HG03135 (cell line): Measurements from ENCODE around the gene RAB1B.
"Not testable (repeated sequence)": the region's sequence is repeated elsewhere in the genome, so short reads cannot be mapped to it uniquely, and the experiment has no call there.

Experiments
- ATAC-seq: cut with Tn5 transposase; IDR thresholded peaks from one replicate; pipeline ENCODE4 v1.9.1; 2021; ENCODE audit warnings: mild to moderate bottlenecking, moderate library complexity; ENCODE audit not compliant: unreplicated experiment

The RAB1B gene

DNA sequence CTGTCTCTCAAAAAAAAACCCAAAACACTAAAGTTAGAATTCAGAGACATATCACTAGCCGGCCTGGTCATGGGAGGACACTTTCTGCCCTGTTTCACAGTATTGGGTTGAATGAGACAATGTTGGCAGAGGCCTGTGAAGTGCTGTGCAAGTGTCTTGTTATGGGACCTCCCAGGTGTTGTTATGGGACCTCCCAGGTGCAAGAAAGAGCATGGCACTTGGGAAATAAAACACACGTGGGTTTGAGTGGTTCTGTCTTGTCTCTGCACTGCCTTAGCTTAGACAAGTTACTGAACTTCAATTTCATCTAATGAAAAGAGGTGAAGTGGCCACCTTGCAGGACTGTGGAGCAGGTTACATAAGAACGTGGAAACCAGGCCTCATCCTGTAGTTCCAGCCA is 28.9 kb upstream of the RAB1B start:
- no peak for ATAC-seq

DNA sequence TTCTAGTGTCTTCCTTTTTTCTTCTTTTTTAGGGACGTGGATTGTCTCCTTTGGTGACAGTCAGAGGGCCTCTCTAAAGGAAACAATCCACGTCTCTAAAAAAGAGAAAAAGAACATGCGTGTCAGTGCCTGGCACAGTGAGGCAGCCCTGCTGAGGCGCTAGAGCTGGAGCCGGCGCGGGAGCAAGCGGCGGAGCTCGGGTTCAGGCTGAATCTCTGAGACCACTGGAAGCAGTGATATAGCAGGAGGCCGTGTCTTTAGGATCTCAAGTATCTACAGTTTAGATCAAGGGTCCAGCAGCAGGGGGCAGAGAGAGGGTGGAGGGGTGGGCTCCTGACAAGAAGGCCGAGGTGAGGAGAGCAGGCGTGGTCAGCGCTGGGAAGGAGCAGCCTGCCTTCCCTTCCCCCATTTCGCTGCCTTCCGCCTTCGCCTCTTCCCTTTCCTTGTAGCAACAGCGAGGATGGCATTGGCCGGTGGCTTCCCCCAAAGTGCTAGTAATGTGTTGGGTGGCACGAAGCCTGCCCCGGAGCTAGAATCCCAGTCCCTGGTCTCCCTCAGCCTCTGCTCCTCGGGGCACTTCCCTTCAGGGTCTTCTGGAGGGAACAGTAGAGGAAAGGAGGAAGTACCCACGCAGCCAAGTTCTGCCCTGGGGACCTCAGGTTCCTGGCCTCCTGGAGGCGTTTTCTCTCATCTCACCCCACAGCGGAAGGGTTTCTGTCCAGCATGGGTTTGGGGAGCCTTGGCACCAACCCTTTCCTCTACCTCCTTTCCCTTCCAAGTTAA is 28.2 kb upstream of the RAB1B start:
- ATAC-seq, result no peak

DNA sequence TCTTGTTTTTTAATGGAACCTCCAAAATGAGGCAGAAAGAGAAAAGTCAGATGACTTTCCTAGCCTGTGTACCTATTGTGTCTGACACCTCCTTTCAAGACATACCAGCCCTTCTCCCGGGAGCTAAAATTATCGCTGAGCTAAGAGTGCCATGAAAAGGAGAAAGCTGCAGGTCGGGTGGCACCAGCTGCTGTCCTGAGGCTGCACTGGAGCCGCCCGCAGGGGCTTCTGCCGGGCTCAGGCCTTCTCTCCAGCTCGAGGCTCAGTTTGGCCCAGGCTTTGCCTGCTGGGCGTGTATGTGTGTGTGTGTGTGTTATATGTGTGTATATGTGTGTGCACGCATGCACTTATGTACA is 27.7 kb upstream of the RAB1B start:
- ATAC-seq, result no peak

DNA sequence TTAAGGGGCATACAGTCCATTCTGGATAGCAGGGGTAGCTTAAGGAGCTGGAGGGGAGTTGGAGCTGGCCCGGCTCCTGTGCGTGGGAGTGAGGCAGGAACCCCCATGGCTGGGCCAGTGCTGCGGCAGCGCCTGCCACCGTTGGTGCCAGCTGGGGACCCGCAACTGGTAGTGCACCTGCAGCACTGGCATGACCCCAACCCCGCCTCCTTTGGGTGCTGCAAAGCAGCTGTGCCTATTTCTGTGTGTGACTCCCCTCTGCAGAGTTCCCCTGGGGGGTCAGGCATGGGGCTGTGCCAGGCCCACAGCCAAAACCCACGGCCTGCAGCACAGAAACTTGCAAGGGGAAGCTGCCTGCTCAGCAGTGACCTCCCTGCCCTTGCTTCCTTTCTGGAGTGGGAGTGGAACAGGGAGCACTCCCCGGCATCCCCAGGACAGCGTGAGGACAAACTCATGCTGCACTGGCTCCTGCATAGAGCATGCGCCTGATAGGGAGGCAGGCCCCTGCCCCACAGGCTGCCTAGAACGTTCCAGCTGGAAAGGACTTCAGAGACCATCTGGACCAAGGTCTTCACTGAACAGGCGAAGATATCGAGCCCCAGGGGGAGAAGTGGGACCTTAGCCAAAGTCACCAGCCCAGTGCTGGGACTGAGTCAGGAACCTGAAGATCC is 26.2 kb upstream of the RAB1B start:
- no peak for ATAC-seq

DNA sequence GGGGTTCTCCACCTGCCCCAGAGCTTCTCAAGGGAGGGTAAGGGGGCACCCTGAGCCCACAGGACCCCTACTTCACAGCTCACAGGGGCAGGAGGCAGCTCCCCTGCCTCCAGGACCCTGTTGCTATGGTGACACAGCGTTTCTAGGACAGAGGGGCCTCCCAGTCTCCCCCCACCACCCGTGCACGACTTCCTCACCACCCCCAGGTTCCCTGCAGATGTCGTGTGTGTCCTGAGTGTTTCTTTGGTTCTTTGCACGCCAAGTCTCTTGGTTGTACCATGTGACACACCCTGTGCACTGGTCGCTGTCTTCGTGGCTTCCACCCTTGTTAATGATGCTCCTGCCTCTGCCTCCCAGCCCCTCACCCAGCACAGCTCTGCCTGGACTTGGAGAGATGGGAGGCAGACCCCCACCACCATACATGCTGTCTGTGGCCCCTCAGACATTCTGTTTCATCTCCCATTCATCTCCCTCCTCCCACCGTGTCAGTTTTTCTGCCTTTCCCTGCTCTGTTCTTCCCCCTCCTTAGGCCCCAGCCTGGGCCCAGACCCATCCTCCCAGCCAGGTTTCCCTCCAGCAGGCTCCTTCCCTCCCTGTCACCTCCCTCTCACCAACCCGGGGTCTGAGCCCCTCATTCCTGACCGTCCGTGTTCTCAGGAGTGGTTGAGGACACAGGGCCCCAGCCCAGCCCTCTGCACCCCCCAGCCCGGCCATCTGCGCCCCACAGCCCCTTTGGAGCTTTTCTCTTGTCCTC is 24.5 kb upstream of the RAB1B start:
- no peak for ATAC-seq

DNA sequence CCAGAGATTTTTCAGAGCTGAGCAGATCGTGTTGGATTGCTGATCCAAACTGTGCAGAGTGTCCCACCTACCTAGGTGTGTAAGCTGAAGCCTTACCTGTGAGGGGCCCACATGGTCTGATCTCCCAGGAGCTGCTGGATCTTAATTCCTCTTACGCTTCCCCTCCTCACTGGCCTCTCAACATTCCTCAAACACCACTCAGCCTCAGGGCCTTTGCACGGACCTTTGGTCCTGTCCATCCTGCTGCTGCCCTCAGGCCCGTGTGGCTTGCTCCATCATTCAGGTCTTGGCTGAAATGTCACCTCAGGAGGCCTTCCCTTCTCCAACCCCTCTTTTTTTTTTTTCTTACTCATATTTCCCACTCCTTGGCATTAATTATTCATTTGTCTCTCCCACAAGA is 21.1 kb upstream of the RAB1B start:
- ATAC-seq, result no peak

DNA sequence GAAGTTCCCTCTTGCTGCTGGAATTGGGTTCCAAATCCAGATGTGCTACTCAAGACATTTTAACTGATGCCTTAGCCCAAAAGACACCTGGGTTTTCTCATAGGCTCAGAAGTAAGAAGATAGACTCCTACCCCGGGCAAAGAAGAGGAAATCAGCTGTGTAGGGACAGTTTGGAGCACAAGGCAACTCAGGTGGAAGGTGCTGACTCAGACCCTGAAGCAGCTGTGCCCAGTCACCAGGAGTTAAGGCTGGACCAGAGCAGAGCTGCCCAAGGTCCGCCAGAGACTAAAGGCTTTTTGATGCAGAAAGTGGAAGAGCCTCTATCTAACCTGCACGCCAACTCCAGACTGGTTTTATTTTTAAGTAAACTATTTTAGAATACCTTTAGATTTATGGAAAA is 20.6 kb upstream of the RAB1B start:
- ATAC-seq, result no peak

DNA sequence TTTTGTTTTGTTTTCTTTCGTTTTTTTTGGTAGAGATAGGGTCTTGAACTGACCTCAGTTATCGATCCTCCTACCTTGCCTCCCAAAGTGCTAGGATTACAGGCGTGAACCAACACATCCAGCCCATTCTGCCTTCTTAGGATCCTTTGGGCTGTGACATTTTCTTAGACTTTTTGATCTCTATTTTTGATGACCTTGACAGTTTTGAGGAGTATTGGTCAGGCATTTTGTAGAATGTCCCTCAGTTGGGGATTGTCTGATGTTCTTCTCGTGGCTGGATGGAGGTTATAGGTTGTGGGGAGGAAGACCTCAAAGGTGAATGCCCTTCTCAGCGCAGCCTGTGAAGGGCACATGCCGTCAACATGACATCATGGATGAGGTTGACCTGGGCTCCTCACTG is 19.5 kb upstream of the RAB1B start:
- no peak for ATAC-seq

DNA sequence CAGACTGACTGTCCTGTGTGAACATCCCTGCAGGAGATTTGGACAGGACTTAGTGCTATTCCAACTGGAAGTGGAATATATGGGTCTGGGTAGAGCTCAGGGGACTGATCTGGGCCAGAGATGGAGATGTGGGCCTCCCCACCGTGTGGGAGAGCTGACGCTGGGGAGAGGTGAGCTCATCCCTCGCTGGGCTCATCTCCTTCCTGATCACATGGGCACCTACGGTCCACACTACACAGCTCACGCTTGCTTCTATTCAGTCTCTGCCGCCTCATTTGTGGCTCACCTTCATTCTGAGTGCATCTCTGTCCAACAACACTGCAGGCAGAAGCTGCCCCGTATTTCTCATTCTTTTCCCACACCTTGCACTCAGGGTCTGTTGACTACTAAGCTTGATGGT is 16.6 kb upstream of the RAB1B start:
- no peak for ATAC-seq

DNA sequence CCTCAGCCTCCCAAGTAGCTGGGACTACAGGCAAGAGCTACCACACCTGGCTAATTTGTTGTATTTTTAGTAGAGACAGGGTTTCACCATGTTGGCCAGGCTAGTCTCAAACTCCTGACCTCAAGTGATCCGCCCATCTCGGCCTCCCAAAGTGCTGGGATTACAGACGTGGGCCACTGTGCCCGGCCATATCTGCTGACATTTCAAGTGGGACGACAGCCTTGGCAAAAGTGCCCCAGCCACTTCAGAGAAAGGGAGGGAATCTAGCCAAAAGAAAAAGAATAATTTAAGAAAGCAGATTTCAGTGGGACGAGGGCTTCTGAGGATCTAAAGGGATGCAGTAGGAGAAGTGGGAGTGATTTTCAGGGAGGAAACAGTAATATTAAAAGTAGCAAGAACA is 15.4 kb upstream of the RAB1B start:
- not testable (repeated sequence) for ATAC-seq

DNA sequence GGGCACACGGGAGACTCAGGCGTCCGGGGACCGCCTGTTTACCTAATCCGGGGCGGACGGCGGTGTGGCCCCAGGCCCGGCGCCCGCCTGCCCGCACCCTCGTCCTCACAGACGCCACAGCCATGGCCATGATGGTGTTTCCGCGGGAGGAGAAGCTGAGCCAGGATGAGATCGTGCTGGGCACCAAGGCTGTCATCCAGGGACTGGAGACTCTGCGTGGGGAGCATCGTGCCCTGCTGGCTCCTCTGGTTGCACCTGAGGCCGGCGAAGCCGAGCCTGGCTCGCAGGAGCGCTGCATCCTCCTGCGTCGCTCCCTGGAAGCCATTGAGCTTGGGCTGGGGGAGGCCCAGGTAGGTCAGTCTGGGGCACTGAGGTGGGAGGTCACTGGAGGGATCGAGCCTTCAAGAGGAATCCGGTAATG is 10.0 kb upstream of the RAB1B start:
- no peak for ATAC-seq

DNA sequence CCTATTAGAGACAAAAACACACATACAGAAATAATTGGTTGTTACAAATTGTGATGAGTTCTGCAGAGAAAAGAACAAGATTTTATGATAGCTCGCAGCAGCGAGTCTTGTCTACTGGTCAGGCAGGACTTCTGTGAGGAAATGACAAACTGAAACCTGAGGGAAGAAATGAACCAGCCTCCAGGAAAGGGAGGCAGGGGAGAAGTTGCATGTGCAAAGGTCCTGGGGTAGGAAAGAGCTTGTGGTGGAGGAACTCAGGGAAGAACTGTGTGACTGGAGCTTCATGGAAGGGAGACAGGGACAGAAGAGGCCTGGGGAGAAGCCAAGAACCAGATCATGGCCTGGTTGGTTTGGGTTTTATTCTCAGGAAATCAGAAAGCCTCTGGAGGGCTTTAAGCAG is 9.2 kb upstream of the RAB1B start:
- no peak for ATAC-seq

DNA sequence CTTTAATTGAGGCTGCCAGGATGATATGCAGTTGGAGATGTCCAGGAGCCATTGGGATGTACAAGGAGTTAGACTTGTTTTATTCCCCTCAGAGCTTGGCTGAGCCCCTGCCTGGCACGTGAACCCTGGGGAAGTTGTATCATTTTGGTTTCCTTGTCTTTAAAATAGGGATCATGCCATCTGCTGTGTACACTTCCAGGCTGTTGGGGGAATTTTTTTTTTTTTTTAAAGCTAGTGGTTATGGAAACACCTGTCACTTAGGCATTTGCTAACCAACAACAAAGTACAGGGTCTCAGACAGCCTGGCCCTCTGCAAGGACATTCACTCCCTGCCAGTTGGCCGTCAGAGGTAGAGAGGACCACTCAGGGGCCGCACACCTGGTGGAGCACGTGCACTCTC is 8.5 kb upstream of the RAB1B start:
- ATAC-seq, result no peak

DNA sequence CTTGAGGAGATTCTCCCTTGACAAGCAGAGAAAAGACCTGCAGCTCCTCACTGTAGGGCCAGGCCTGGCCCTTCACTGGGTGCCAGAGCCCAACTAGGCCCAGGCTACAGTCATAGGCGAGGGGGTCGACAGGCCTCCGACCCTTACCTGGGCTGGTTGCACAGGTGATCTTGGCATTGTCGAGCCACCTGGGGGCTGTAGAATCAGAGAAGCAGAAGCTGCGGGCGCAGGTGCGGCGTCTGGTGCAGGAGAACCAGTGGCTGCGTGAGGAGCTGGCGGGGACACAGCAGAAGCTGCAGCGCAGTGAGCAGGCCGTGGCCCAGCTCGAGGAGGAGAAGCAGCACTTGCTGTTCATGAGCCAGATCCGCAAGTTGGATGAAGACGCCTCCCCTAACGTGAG is 6.9 kb upstream of the RAB1B start:
- no peak for ATAC-seq

DNA sequence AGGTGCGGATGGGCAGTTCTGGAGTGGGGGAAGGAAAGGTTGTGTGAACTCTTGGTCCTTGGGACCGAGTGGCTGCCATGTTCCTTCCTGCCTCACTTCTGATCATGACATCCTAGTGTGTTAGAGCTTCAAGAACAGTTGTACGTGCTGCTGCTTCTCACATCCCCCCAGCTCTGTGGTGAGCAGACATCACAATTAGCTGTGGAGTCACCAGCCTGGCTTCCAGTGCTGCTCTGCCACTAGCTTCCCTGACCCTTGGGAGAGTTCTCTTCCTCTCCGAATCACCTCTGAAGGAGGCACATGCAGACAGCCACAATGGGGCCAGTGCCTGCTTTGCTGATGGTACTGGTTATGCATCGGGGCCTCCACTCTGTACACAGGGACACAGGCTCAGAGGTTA is 6.2 kb upstream of the RAB1B start:
- no peak for ATAC-seq

DNA sequence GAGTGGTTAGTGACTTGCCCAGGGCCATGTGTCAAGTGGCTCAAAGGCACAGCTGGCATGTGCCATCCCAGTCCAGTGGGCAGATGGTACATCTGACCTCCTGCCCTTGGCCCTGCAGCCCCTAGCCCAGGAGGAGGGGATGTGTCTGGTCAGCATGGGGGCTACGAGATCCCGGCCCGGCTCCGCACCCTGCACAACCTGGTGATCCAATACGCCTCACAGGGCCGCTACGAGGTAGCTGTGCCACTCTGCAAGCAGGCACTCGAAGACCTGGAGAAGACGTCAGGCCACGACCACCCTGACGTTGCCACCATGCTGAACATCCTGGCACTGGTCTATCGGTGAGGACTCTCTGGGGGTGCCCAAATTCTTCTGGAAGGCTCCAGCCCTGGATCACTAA is 5.7 kb upstream of the RAB1B start:
- no peak for ATAC-seq

DNA sequence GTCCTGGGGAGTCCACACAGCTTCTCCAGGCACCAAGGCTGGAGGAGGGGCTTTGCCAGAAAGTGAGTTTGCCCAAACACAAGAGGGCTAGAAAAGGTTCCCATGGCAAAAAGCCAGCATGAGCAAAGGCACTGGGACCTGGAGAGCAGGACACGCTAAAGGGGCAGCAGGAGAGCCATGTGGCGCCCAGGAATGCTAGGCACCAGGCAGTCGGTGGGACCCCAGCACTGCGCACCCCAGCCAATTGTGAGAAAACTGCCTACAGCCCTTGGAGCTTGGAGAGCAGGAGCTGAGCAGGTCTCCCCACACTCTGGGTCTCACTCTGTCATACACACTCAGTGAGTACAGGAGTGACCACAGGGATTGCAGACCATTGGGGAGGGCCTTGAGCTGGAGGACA is 5.2 kb upstream of the RAB1B start:
- ATAC-seq, result no peak

DNA sequence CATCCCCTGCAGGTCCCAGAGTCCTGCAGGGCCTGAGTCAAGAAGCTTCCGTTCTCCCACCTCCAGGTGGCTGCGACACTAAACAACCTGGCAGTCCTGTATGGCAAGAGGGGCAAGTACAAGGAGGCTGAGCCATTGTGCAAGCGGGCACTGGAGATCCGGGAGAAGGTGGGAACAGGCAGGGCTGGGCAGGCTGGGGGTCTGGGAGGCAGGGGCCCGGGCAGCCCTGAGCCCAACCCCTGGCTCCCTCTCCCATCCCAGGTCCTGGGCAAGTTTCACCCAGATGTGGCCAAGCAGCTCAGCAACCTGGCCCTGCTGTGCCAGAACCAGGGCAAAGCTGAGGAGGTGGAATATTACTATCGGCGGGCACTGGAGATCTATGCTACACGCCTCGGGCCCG is 4.7 kb upstream of the RAB1B start:
- ATAC-seq, result no peak

DNA sequence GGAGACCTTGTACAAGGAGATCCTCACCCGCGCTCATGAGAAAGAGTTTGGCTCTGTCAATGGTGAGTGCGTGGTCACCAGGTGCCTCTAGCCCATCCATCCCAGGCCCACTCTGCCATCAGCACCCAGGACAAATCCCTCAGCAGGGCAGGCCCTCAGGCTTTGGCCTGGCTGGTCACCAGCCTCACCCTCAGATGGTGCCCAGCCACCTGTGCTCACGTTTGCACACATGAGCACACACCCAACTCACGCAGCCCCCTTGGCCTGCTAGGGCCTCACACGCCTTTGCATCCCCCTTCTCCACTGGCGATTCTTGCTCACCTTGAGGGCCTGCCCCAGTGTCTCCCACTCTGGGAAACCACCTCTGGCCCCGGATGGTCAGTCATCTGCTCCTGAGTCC is 4.1 kb upstream of the RAB1B start:
- ATAC-seq, result no peak

DNA sequence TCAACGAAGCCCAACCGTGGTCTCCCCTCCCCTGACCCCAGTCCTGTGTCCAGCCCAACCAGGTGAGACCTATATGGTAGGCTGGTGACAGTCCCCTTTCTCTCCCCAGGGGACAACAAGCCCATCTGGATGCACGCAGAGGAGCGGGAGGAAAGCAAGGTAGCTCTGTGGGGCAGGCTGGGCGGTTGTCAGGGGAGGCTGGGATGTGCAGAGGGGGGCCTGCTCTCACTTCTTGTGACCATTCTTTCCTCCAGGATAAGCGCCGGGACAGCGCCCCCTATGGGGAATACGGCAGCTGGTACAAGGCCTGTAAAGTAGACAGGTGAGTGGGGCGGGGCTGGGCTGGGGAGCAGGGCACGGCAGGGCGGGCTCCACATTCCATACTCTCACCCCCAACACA is 3.5 kb upstream of the RAB1B start:
- no peak for ATAC-seq

DNA sequence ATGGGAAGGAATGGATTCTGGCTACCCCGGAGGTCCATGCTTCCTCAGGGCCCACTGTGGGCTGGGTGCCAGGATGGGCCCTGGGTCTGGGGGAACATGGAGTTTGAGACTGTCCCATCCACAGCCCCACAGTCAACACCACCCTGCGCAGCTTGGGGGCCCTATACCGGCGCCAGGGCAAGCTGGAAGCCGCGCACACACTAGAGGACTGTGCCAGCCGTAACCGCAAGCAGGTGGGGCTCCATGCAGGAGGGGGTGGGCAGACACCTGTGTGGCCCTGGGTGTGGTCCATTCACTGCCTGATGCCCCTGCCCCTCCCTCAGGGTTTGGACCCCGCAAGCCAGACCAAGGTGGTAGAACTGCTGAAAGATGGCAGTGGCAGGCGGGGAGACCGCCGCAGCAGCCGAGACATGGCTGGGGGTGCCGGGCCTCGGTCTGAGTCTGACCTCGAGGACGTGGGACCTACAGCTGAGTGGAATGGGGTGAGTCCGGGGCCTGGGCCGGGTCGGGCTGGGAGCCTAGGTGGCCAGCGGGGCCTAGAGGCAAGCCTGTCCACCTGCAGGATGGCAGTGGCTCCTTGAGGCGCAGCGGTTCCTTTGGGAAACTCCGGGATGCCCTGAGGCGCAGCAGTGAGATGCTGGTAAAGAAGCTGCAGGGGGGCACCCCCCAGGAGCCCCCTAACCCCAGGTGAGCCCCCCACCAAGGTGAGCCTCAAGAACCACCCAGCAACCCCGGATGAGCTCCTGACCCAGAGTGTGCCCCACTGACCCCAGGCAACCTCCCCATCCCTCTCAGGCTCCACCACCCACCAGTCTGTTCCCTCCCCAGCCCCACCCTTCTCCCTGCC is 2.7 kb upstream of the RAB1B start:
- ATAC-seq, result no peak
